Epithelial cell of esophagus (primary cell): ENCODE data around the gene GULP1.
A peak's percentile ranks its signal among the peaks of the same experiment; 100 is the strongest.

ENCODE experiments used
- DNase-seq: peaks from one replicate; pipeline ENCODE4 v3.0.0; 2010; ENCODE audit warnings: low read depth
- H3K4me3 ChIP-seq: 2 replicates; pipeline ENCODE4 v1.5.1; 2011; ENCODE audit warnings: mild to moderate bottlenecking, low read length, control low read depth
- CTCF ChIP-seq: IDR thresholded peaks from 2 replicates; pipeline ENCODE4 v1.5.1; 2011; ENCODE audit warnings: low read depth, mild to moderate bottlenecking, low read length, control low read depth, inconsistent platforms; ENCODE audit not compliant: insufficient read depth; ENCODE audit errors: missing control alignments

The GULP1 gene

GRCh38 chr2:188622601-188623260, 331.1 kb downstream of the GULP1 start:
- TF ChIP-seq CTCF = no peak
- no peak overlapping the region for H3K4me3 ChIP-seq
- DNase-seq = no peak

- no peak overlapping the region for H3K4me3 ChIP-seq
- DNase-seq = peak; percentile 44
- TF ChIP-seq CTCF = no peak
Measured at GRCh38 chr2:188623995-188624643, 332.4 kb downstream of the GULP1 start.

GRCh38 chr2:188627471-188627870, 335.8 kb downstream of the GULP1 start:
- DNase-seq = no peak
- no peak for TF ChIP-seq CTCF
- H3K4me3 ChIP-seq = no peak overlapping the region

GRCh38 chr2:188628989-188629752, 337.5 kb downstream of the GULP1 start:
- no peak overlapping the region for H3K4me3 ChIP-seq
- DNase-seq = peak; percentile 90
- TF ChIP-seq CTCF = no peak

- no peak for TF ChIP-seq CTCF
- no peak for DNase-seq
Measured at GRCh38 chr2:188629753-188630527, 338.3 kb downstream of the GULP1 start.

GRCh38 chr2:188631037-188631809, 339.5 kb downstream of the GULP1 start:
- no peak overlapping the region for H3K4me3 ChIP-seq
- DNase-seq = no peak
- no peak for TF ChIP-seq CTCF

More at GRCh38 chr2:188629753-188630527, 338.3 kb downstream of the GULP1 start:
- no peak overlapping the region for H3K4me3 ChIP-seq
